WTC11 (cell line): Measurements from ENCODE around the gene IPO9. TPM values are rescaled to one million over a fixed set of nuclear protein-coding genes. Genes with fewer than 3 reads are reported as not detected.
A peak's percentile ranks its signal among the peaks of the same experiment; 100 is the strongest.

Experiments
- ATAC-seq: fragments of 200-7000 bp; cut with Tn5 transposase; 2 replicates; pipeline ENCODE4 v1.10.0; 2021; ENCODE audit warnings: mild to moderate bottlenecking, moderate library complexity
- CTCF ChIA-PET: fragments of 300-600 bp; sonication (Branson Sonifier 250); formaldehyde crosslinking; loops from one replicate; lab custom pipeline; 2021; ENCODE audit warnings: antibody characterized with exemption; lab: Charles Lee
- POLR2A ChIA-PET: fragments of 350-600 bp; sonication (Branson Sonifier 250); formaldehyde crosslinking; loops from one replicate; lab custom pipeline; 2021; ENCODE audit warnings: antibody characterized with exemption; lab: Charles Lee
- DNase-seq: peaks from one replicate; pipeline ENCODE4 v3.0.0; 2021; ENCODE audit warnings: low spot score
- H3K27ac Mint-ChIP-seq: 2 replicates; pipeline ENCODE4 v1.8.0; 2021; ENCODE audit warnings: mixed read lengths
- H3K27me3 Mint-ChIP-seq: 2 replicates; pipeline ENCODE4 v1.8.0; 2021; ENCODE audit warnings: low read depth, mild to moderate bottlenecking, moderate library complexity, mixed read lengths
- H3K36me3 Mint-ChIP-seq: 2 replicates; pipeline ENCODE4 v1.8.0; 2021; ENCODE audit warnings: mixed read lengths
- H3K4me1 Mint-ChIP-seq: 2 replicates; pipeline ENCODE4 v1.8.0; 2022; ENCODE audit warnings: mixed read lengths
- H3K4me3 Mint-ChIP-seq: 2 replicates; pipeline ENCODE4 v1.8.0; 2021; ENCODE audit warnings: mild to moderate bottlenecking, moderate library complexity, mixed read lengths
- H3K9me3 Mint-ChIP-seq: 2 replicates; pipeline ENCODE4 v1.8.0; 2021; ENCODE audit warnings: mixed read lengths
- ATF1 ChIP-seq: sonication (generic); formaldehyde crosslinking; IDR thresholded peaks from 2 replicates; pipeline ENCODE4 v1.8.1; 2023; ENCODE audit warnings: mild to moderate bottlenecking, moderate library complexity, missing genetic modification reagents
- NR1H2 ChIP-seq: sonication (generic); formaldehyde crosslinking; IDR thresholded peaks from 2 replicates; pipeline ENCODE4 v1.9.0; 2021; ENCODE audit warnings: mild to moderate bottlenecking, moderate library complexity, missing genetic modification reagents
- NR3C1 ChIP-seq: sonication (generic); formaldehyde crosslinking; conservative IDR thresholded peaks from 2 replicates; pipeline ENCODE4 v1.8.1; 2023; ENCODE audit warnings: low read depth, mild to moderate bottlenecking, missing genetic modification reagents
- PRDM15 ChIP-seq: sonication (generic); formaldehyde crosslinking; IDR thresholded peaks from 2 replicates; pipeline ENCODE4 v1.8.0; 2022; ENCODE audit warnings: missing genetic modification reagents
- SMAD3 ChIP-seq: sonication (generic); formaldehyde crosslinking; IDR thresholded peaks from 2 replicates; pipeline ENCODE4 v1.8.0; 2022; ENCODE audit warnings: missing genetic modification reagents, mild to moderate bottlenecking, borderline replicate concordance
- TEAD1 ChIP-seq: sonication (generic); formaldehyde crosslinking; IDR thresholded peaks from 2 replicates; pipeline ENCODE4 v1.8.0; 2022; ENCODE audit warnings: mild to moderate bottlenecking, missing genetic modification reagents
- ZMAT4 ChIP-seq: fragments of 250-450 bp; sonication (Bioruptor Pico); IDR thresholded peaks from 2 replicates; pipeline ENCODE4 v1.9.0; 2021; ENCODE audit warnings: mild to moderate bottlenecking
- ZNF219 ChIP-seq: sonication (generic); formaldehyde crosslinking; IDR thresholded peaks from 2 replicates; pipeline ENCODE4 v1.8.0; 2023; ENCODE audit warnings: missing genetic modification reagents, mild to moderate bottlenecking, borderline replicate concordance
- ZNF281 ChIP-seq: sonication (generic); formaldehyde crosslinking; IDR thresholded peaks from 2 replicates; pipeline ENCODE4 v1.8.0; 2023; ENCODE audit warnings: mild to moderate bottlenecking, missing genetic modification reagents
- ZNF512 ChIP-seq: sonication (generic); formaldehyde crosslinking; IDR thresholded peaks from 2 replicates; pipeline ENCODE4 v1.8.1; 2022; ENCODE audit warnings: missing genetic modification reagents, borderline replicate concordance
- total RNA-seq: library from RNA; stranded (reverse); gene quantifications from 3 replicates; pipeline ENCODE4 v1.2.3, GENCODE V29; 2021

IPO9 gene
- total RNA-seq, 1 experiment from 2014 or later = 97.2 TPM

- TF ChIP-seq TEAD1 (CRISPR knock-in tag) = no peak
- no peak for TF ChIP-seq NR1H2 (CRISPR knock-in tag)
- TF ChIP-seq ATF1 (CRISPR knock-in tag) = no peak
- no peak for TF ChIP-seq NR3C1
- TF ChIP-seq PRDM15 (CRISPR knock-in tag) = peak; percentile 74
- TF ChIP-seq ZMAT4 (CRISPR knock-in tag) = no peak
- TF ChIP-seq SMAD3 (CRISPR knock-in tag) = no peak
- DNase-seq (no peak), ATAC-seq (peak; percentile 4)
- H3K27ac Mint-ChIP-seq = no peak overlapping the region
- POLR2A ChIA-PET = no interaction called here
- H3K27me3 Mint-ChIP-seq = peaks cover 36% of the 10 kb centered on the region
- CTCF ChIA-PET = interaction anchor here (1.0 to 2.8 kb wide), 7 partner anchors 8 to 246 kb away, joined by 3 to 19 read pairs (median 4); partner anchors contain the start of genes ELF3 and LMOD1
- H3K4me1 Mint-ChIP-seq = peaks cover 25% of the 10 kb centered on the region
- no peaks in the 10 kb centered on the region for H3K9me3 Mint-ChIP-seq
- H3K4me3 Mint-ChIP-seq = peak overlapping the region; percentile 69
- no peaks in the 10 kb centered on the region for H3K36me3 Mint-ChIP-seq
Measured at GRCh38 chr1:201889090-201889968, 60.4 kb downstream of the IPO9 start.

- Mint-ChIP-seq H3K9me3 (no peaks in the 10 kb centered on the region), H3K4me1 (peaks cover 34% of the 10 kb centered on the region), H3K36me3 (no peaks in the 10 kb centered on the region), H3K4me3 (peak overlapping the region; percentile 69), H3K27me3 (peaks cover 34% of the 10 kb centered on the region), H3K27ac (no peak overlapping the region)
- CTCF ChIA-PET = interaction anchor here (1.0 to 2.8 kb wide), 6 partner anchors 9 to 245 kb away, joined by 3 to 19 read pairs (median 4); partner anchors contain the start of genes ELF3 and LMOD1
- POLR2A ChIA-PET = no interaction called here
- DNase-seq (no peak), ATAC-seq (no peak)
- no peak for TF ChIP-seq ZNF281 (CRISPR knock-in tag)
- TF ChIP-seq ZNF512 (CRISPR knock-in tag) = no peak
Measured at GRCh38 chr1:201890223-201890622, 61.3 kb downstream of the IPO9 start.

GRCh38 chr1:201890806-201891450 lies 62.0 kb downstream of the IPO9 start:
- TF ChIP-seq ZNF219 (CRISPR knock-in tag) = no peak
- TF ChIP-seq, all 79 proteins: peak for 0
- H3K27me3 Mint-ChIP-seq = peaks cover 34% of the 10 kb centered on the region
- POLR2A ChIA-PET = no interaction called here
- DNase-seq = no peak
- no peaks in the 10 kb centered on the region for H3K9me3 Mint-ChIP-seq
- H3K4me1 Mint-ChIP-seq = peaks cover 41% of the 10 kb centered on the region
- no peak overlapping the region for H3K27ac Mint-ChIP-seq
- no peak for ATAC-seq
- H3K36me3 Mint-ChIP-seq = no peaks in the 10 kb centered on the region
- no peak overlapping the region for H3K4me3 Mint-ChIP-seq
- CTCF ChIA-PET = interaction anchor here (1.3 to 2.8 kb wide), 2 partner anchors 13 to 109 kb away, joined by 5 to 19 read pairs; no protein-coding TSS in a partner anchor
